MM.1S (cell line): ENCODE results near the gene TMEM271.

Source experiments
- EZH2phosphoT487 ChIP-seq: fragments of 300-600 bp; sonication (generic); IDR thresholded peaks from 2 replicates; pipeline ENCODE4 v1.6.1; 2018; ENCODE audit warnings: antibody characterized with exemption, low read length
- TF ChIP-seq, protein P1 (sequence below): fragments of 300-600 bp; sonication (generic); IDR thresholded peaks from 2 replicates; pipeline ENCODE4 v1.5.1; 2016; ENCODE audit warnings: antibody characterized with exemption, low read length, mixed read lengths

DNA sequence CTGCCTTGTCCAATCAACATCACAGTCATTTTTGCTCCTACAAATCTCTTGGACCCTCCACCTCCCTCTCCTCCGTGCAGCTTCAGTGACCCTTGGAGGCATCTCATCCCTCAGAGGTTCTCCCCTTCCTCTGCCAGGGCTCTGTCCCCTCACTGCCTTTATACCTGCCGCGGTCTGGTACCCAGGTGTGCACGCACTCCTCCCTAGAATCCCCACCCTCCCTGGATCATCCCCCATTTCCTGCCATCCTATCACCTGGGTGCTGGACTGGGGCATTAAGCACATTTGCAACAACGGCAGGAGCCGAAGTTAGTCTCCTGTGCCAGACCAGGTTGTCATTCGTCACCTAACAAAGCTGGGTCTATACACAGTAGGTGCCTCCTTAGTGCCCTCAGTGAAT, 10.1 kb downstream of the TMEM271 start:
- no peak for TF ChIP-seq EZH2phosphoT487
- TF ChIP-seq, protein P1, sequence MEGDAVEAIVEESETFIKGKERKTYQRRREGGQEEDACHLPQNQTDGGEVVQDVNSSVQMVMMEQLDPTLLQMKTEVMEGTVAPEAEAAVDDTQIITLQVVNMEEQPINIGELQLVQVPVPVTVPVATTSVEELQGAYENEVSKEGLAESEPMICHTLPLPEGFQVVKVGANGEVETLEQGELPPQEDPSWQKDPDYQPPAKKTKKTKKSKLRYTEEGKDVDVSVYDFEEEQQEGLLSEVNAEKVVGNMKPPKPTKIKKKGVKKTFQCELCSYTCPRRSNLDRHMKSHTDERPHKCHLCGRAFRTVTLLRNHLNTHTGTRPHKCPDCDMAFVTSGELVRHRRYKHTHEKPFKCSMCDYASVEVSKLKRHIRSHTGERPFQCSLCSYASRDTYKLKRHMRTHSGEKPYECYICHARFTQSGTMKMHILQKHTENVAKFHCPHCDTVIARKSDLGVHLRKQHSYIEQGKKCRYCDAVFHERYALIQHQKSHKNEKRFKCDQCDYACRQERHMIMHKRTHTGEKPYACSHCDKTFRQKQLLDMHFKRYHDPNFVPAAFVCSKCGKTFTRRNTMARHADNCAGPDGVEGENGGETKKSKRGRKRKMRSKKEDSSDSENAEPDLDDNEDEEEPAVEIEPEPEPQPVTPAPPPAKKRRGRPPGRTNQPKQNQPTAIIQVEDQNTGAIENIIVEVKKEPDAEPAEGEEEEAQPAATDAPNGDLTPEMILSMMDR, result no peak
